Endothelial cell of umbilical vein (primary cell): ENCODE measurements around the gene KYAT1. TPM values are rescaled to one million over a fixed set of nuclear protein-coding genes. Genes with fewer than 3 reads are reported as not detected.

Experiments
- BruUV-seq: library from RNA; stranded (reverse); fragments of 400-500 nt; replicated peaks from 2 replicates; lab custom pipeline; 2021; lab: Mats Ljungman, UMichigan
- CTCF ChIA-PET: fragments of 300-600, 350-600 bp; sonication (Branson Sonifier 250); formaldehyde crosslinking; loops from one replicate; lab custom pipeline; 2021; ENCODE audit warnings: antibody characterized with exemption, inconsistent platforms; lab: Charles Lee
- POLR2A ChIA-PET: fragments of 300-600, 350-600 bp; sonication (Branson Sonifier 250); formaldehyde crosslinking; loops from one replicate; lab custom pipeline; 2021; ENCODE audit warnings: antibody characterized with exemption, inconsistent platforms; lab: Charles Lee
- DNase-seq: peaks from one replicate; pipeline ENCODE4 v3.0.0-alpha.2; 2011; ENCODE audit warnings: low read depth, low spot score
- FAIRE-seq: peaks from 2 replicates; lab custom pipeline; 2011; peaks lifted over from hg19 to GRCh38; lab: Jason Lieb, UNC
- H2AFZ ChIP-seq: 2 replicates; pipeline ENCODE4 v1.6.0; 2012; ENCODE audit warnings: low read depth, low read length, control low read depth, inconsistent platforms
- H3K27ac ChIP-seq: 2 replicates; pipeline ENCODE4 v1.5.1; 2011; ENCODE audit warnings: low read depth, mild to moderate bottlenecking, control low read depth, low read length, moderate library complexity; ENCODE audit not compliant: insufficient read depth
- H3K27me3 ChIP-seq, 2 experiments: 2 replicates each; pipeline versions ENCODE4 v1.6.0 to v1.6.1; 2011; ENCODE audit warnings: low read length in 2 of 2, mixed read lengths in 1 of 2; ENCODE audit not compliant: control insufficient read depth in 2 of 2, insufficient read depth in 2 of 2
- H3K36me3 ChIP-seq, 2 experiments: 2 replicates in 1 of 2; 3 replicates in 1 of 2; pipeline ENCODE4 v1.5.1; 2011; ENCODE audit warnings: low read length in 2 of 2, mild to moderate bottlenecking in 1 of 2, moderate library complexity in 1 of 2; ENCODE audit not compliant: control insufficient read depth in 2 of 2, insufficient read depth in 2 of 2; ENCODE audit errors: extremely low read depth in 1 of 2
- H3K4me1 ChIP-seq: 3 replicates; pipeline ENCODE4 v1.5.1; 2011; ENCODE audit warnings: mild to moderate bottlenecking, low read length; ENCODE audit not compliant: control insufficient read depth, insufficient read depth; ENCODE audit errors: extremely low read depth
- H3K4me2 ChIP-seq: 2 replicates; pipeline ENCODE4 v1.6.1; 2011; ENCODE audit warnings: low read length, control low read depth, mixed read lengths; ENCODE audit not compliant: insufficient read depth
- H3K4me3 ChIP-seq, 3 experiments: fragments of 200-600 bp in 1 of 3; sonication (generic), shearing (Covaris generic) in 1 of 3; replicated peaks in 1 of 3; 2 replicates each; pipeline ENCODE4 v1.5.1; 2011 to 2016; ENCODE audit warnings: control low read depth in 3 of 3, low read length in 3 of 3, mild to moderate bottlenecking in 2 of 3, inconsistent platforms in 1 of 3, low read depth in 1 of 3, moderate library complexity in 1 of 3; ENCODE audit not compliant: insufficient read depth in 1 of 3
- H3K79me2 ChIP-seq: 2 replicates; pipeline ENCODE4 v1.6.0; 2012; ENCODE audit warnings: low read length, inconsistent platforms; ENCODE audit not compliant: control insufficient read depth, insufficient read depth
- H3K9ac ChIP-seq: replicated peaks from 2 replicates; pipeline ENCODE3; 2011; ENCODE audit warnings: low read length, control low read depth; ENCODE audit not compliant: insufficient read depth; ENCODE audit errors: extremely low read depth
- H3K9me1 ChIP-seq: replicated peaks from 3 replicates; pipeline ENCODE4 v1.6.0; 2011; ENCODE audit warnings: mild to moderate bottlenecking, low read length; ENCODE audit not compliant: control insufficient read depth, insufficient read depth; ENCODE audit errors: extremely low read depth
- H3K9me3 ChIP-seq: replicated peaks from 2 replicates; pipeline ENCODE4 v1.5.1; 2012; ENCODE audit warnings: low read length, inconsistent platforms; ENCODE audit not compliant: control insufficient read depth, insufficient read depth
- H4K20me1 ChIP-seq: replicated peaks from 2 replicates; pipeline ENCODE3; 2011; ENCODE audit warnings: mild to moderate bottlenecking, low read length; ENCODE audit not compliant: control insufficient read depth, insufficient read depth; ENCODE audit errors: extremely low read depth
- CTCF ChIP-seq, 2 donors: IDR thresholded peaks; 1 replicate in 1 of 2; 2 replicates in 1 of 2; pipeline ENCODE4 v1.5.1; 2011; ENCODE audit warnings: low read length in 2 of 2, mild to moderate bottlenecking in 2 of 2, moderate library complexity in 2 of 2, control low read depth in 1 of 2, inconsistent platforms in 1 of 2, low read depth in 1 of 2; ENCODE audit not compliant: insufficient read depth in 1 of 2; ENCODE audit errors: extremely low read depth in 1 of 2
- EZH2 ChIP-seq: IDR thresholded peaks from 2 replicates; pipeline ENCODE4 v1.6.1; 2012; ENCODE audit warnings: borderline replicate concordance, low read depth, mild to moderate bottlenecking, moderate library complexity, low read length, inconsistent platforms; ENCODE audit not compliant: severe bottlenecking
- FOS ChIP-seq: IDR thresholded peaks from 2 replicates; pipeline ENCODE4 v1.6.1; 2011; ENCODE audit warnings: mild to moderate bottlenecking, low read length, moderate library complexity, borderline replicate concordance; ENCODE audit not compliant: insufficient read depth
- JUN ChIP-seq: IDR thresholded peaks from 2 replicates; pipeline ENCODE4 v1.6.1; 2011; ENCODE audit warnings: borderline replicate concordance, low read depth; ENCODE audit not compliant: insufficient read length, insufficient read depth
- MAX ChIP-seq: IDR thresholded peaks from 2 replicates; pipeline ENCODE4 v1.6.1; 2011; ENCODE audit not compliant: insufficient read depth, insufficient read length
- MYC ChIP-seq: IDR thresholded peaks from one replicate; pipeline ENCODE4 v1.6.1; 2011; ENCODE audit warnings: mild to moderate bottlenecking, low read depth, low read length
- dilution Hi-C: fragments of 300-500 bp; cut with MboI; formaldehyde crosslinking; loops from one replicate; pipeline ENCODE4 v1.15.0; 2019; ENCODE audit warnings: low sequenced_read_pairs; ENCODE audit not compliant: extremely low pct_ligation_motif_present
- intact Hi-C: fragments of 100-400 bp; cut with micrococcal nuclease; formaldehyde crosslinking; loops from one replicate; pipeline ENCODE4 v1.10.0; 2022
- polyA plus RNA-seq, 4 experiments: library from polyadenylated mRNA; depleted of rRNA in 3 of 4; stranded (reverse) in 3 of 4; unstranded in 1 of 4; fragments of >200 nt; gene quantifications; 2 replicates each; pipeline versions ENCODE4 v1.2.1 to v1.2.3, GENCODE V29; 2011 to 2012; ENCODE audit warnings: missing spikeins in 1 of 4
- total RNA-seq: library from RNA; stranded (reverse); gene quantifications from 2 replicates; pipeline ENCODE4 v1.2.3, GENCODE V29; 2021

KYAT1 gene
- total and polyA plus RNA-seq, 2 donors (not counting 3 experiments of a cell fraction or from before 2014, with no cell fraction given): 7.2 to 9.6 TPM

- dilution Hi-C loops: no loop called here
- H2AFZ ChIP-seq: no peak overlapping the region
- peaks cover 22% of the 10 kb centered on the region for H3K4me1 ChIP-seq
- no peaks in the 10 kb centered on the region for H3K27me3 ChIP-seq
- TF ChIP-seq FOS (no peak), EZH2 (no peak), CTCF (IDR thresholded peaks at IDR 0.05; ENCODE audit: extremely low read depth in 1 of 2, insufficient read depth in 1 of 2, low read depth in 1 of 2, low read length in 2 of 2) (no peak), MYC (no peak), JUN (no peak), MAX (no peak)
- ChIA-PET POLR2A (no interaction called here), CTCF (interaction anchor here (1.0 to 1.2 kb wide), 2 partner anchors 15 to 19 kb away, joined by 3 to 5 read pairs; no protein-coding TSS in a partner anchor)
- no peaks in the 10 kb centered on the region for H3K9me3 ChIP-seq
- DNase-seq (no peak), FAIRE-seq (no peak)
- no peaks in the 10 kb centered on the region for H3K9me1 ChIP-seq
- H3K4me3 ChIP-seq: no peak overlapping the region
- H3K27ac ChIP-seq: no peak overlapping the region
- no TSS peak for BruUV-seq
- no peak overlapping the region for H3K9ac ChIP-seq
- no peak overlapping the region for H3K4me2 ChIP-seq
- no peaks in the 10 kb centered on the region for H4K20me1 ChIP-seq
- intact Hi-C loops: no loop called here
- peaks cover 78% of the 10 kb centered on the region for H3K79me2 ChIP-seq
- peaks cover 17 to 44% of the 10 kb centered on the region in 2 experiments for H3K36me3 ChIP-seq
Observed at GRCh38 chr9:128906741-128907140, 25.0 kb upstream of the KYAT1 start.
